Osteoblast (primary cell): ENCODE data around the gene DLGAP1. TPM values are rescaled to one million over a fixed set of nuclear protein-coding genes. Genes with fewer than 3 reads are reported as not detected.

ENCODE experiments used
- DNase-seq: peaks from one replicate; pipeline ENCODE4 v3.0.0; 2011; ENCODE audit warnings: low spot score, mixed read lengths; ENCODE audit not compliant: insufficient read length; ENCODE audit errors: missing footprints
- H2AFZ ChIP-seq: 2 replicates; pipeline ENCODE4 v1.6.0; 2011; ENCODE audit warnings: mild to moderate bottlenecking, low read length
- H3K27ac ChIP-seq: 2 replicates; pipeline ENCODE4 v1.5.1; 2011; ENCODE audit warnings: mild to moderate bottlenecking, low read depth, low read length, moderate library complexity
- H3K27me3 ChIP-seq: 2 replicates; pipeline ENCODE4 v1.6.0; 2012; ENCODE audit warnings: mild to moderate bottlenecking, control low read depth, inconsistent platforms, low read length, moderate library complexity; ENCODE audit not compliant: insufficient read depth
- H3K36me3 ChIP-seq: 2 replicates; pipeline ENCODE4 v1.5.1; 2011; ENCODE audit warnings: mild to moderate bottlenecking, low read length, control low read depth, moderate library complexity; ENCODE audit not compliant: insufficient read depth
- H3K4me1 ChIP-seq: 2 replicates; pipeline ENCODE4 v1.5.1; 2011; ENCODE audit warnings: mild to moderate bottlenecking, low read length, control low read depth, moderate library complexity; ENCODE audit not compliant: insufficient read depth
- H3K4me2 ChIP-seq: 2 replicates; pipeline ENCODE4 v1.6.0; 2011; ENCODE audit warnings: mild to moderate bottlenecking, low read length; ENCODE audit not compliant: insufficient read depth
- H3K4me3 ChIP-seq: fragments of 200-600 bp; sonication (generic); 3 replicates; pipeline ENCODE4 v1.5.1; 2012; ENCODE audit warnings: mild to moderate bottlenecking, low read length, inconsistent platforms; ENCODE audit not compliant: insufficient read depth
- H3K79me2 ChIP-seq: 2 replicates; pipeline ENCODE4 v1.6.0; 2012; ENCODE audit warnings: mild to moderate bottlenecking, low read length, control low read depth, inconsistent platforms; ENCODE audit not compliant: insufficient read depth
- H3K9me3 ChIP-seq: 2 replicates; pipeline ENCODE4 v1.5.1; 2011; ENCODE audit warnings: low read depth, low read length, control low read depth
- H4K20me1 ChIP-seq: 2 replicates; pipeline ENCODE4 v1.6.0; 2012; ENCODE audit warnings: mild to moderate bottlenecking, low read length, control low read depth; ENCODE audit not compliant: insufficient read depth
- total RNA-seq: library from RNA; depleted of rRNA; stranded (reverse); fragments of >200 nt; gene quantifications from 2 replicates; pipeline ENCODE4 v1.2.3, GENCODE V29; 2012
- TF ChIP-seq, protein P1 (sequence below): IDR thresholded peaks from 2 replicates; pipeline ENCODE4 v1.5.1; 2011; ENCODE audit warnings: mild to moderate bottlenecking, low read depth, low read length, moderate library complexity; ENCODE audit errors: extremely low read depth

The DLGAP1 gene
- total RNA-seq, 1 donor = not detected

- no peaks in the 10 kb centered on the region for H3K4me1 ChIP-seq
- H3K79me2 ChIP-seq = no peaks in the 10 kb centered on the region
- no peak overlapping the region for H3K4me2 ChIP-seq
- H4K20me1 ChIP-seq = no peaks in the 10 kb centered on the region
- H3K27ac ChIP-seq = no peak overlapping the region
- H3K27me3 ChIP-seq = no peaks in the 10 kb centered on the region
- no peak overlapping the region for H3K4me3 ChIP-seq
- no peak for DNase-seq
- no peaks in the 10 kb centered on the region for H3K36me3 ChIP-seq
- no peak overlapping the region for H2AFZ ChIP-seq
- H3K9me3 ChIP-seq = no peaks in the 10 kb centered on the region
- TF ChIP-seq, protein P1, sequence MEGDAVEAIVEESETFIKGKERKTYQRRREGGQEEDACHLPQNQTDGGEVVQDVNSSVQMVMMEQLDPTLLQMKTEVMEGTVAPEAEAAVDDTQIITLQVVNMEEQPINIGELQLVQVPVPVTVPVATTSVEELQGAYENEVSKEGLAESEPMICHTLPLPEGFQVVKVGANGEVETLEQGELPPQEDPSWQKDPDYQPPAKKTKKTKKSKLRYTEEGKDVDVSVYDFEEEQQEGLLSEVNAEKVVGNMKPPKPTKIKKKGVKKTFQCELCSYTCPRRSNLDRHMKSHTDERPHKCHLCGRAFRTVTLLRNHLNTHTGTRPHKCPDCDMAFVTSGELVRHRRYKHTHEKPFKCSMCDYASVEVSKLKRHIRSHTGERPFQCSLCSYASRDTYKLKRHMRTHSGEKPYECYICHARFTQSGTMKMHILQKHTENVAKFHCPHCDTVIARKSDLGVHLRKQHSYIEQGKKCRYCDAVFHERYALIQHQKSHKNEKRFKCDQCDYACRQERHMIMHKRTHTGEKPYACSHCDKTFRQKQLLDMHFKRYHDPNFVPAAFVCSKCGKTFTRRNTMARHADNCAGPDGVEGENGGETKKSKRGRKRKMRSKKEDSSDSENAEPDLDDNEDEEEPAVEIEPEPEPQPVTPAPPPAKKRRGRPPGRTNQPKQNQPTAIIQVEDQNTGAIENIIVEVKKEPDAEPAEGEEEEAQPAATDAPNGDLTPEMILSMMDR = no peak
Observed at GRCh38 chr18:4077204-4077603, 377.9 kb downstream of the DLGAP1 start.

DNA sequence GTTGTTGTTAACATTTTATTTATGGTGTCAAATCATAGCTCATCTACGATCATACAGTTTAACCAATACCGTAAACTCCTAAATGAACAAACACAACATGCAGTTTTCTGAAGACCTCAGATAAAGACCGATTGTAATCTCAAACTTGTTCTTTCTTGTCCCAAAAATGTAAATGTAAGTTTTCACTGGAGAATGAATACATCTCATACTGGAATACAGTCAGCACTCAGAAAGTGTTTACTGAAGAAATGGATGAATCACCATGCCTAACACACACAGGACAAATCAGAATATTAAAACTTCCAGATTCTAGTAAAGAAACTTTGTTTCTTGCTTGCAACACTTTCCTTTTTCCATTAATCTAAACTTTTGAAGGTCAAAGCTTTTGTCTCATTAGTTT is 380.5 kb downstream of the DLGAP1 start:
- Histone ChIP-seq H3K4me1 (no peaks in the 10 kb centered on the region), H3K9me3 (no peaks in the 10 kb centered on the region), H3K4me2 (no peak overlapping the region), H3K27ac (no peak overlapping the region), H2AFZ (no peak overlapping the region), H3K4me3 (no peak overlapping the region), H4K20me1 (no peaks in the 10 kb centered on the region), H3K27me3 (no peaks in the 10 kb centered on the region), H3K36me3 (no peaks in the 10 kb centered on the region), H3K79me2 (no peaks in the 10 kb centered on the region)
- TF ChIP-seq, protein P1 = no peak
- DNase-seq = no peak

GRCh38 chr18:4069183-4069582 is 385.9 kb downstream of the DLGAP1 start:
- H2AFZ ChIP-seq = no peak overlapping the region
- no peaks in the 10 kb centered on the region for H3K4me1 ChIP-seq
- no peak overlapping the region for H3K27ac ChIP-seq
- H3K27me3 ChIP-seq = no peaks in the 10 kb centered on the region
- TF ChIP-seq, protein P1 = no peak
- H3K79me2 ChIP-seq = no peaks in the 10 kb centered on the region
- H3K4me3 ChIP-seq = no peak overlapping the region
- H3K36me3 ChIP-seq = no peaks in the 10 kb centered on the region
- no peak overlapping the region for H3K4me2 ChIP-seq
- H3K9me3 ChIP-seq = no peaks in the 10 kb centered on the region
- no peak for DNase-seq
- no peaks in the 10 kb centered on the region for H4K20me1 ChIP-seq

DNA sequence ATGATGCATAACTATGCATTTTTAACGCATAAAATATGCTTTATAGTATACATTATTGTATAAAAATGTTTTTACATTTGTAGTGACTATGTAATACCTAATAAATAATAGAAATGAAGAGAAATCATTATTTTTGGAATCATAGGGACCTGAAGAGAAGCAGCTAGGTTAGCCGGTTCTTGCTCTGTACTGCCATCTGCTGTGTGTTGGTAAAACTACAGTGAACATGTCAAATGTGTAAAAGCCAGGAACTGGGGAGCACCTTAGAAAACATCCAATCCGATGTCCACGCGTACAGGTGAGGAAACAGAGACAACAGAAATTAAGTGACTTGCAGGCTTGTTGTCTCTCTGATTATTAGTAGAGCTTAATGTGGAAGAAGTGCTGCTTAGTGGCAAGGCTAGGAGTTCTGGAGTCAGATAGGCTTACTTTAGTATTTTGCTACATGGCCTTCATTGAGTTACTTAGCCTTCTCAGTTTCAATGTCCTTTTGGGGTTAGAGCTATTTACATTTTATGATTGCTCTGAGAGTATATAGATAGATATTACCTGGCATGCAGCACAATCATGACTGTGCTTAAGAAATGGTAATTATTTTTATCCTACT is 386.5 kb downstream of the DLGAP1 start:
- Histone ChIP-seq H3K27me3 (no peaks in the 10 kb centered on the region), H3K4me1 (no peaks in the 10 kb centered on the region), H3K9me3 (no peaks in the 10 kb centered on the region), H2AFZ (no peak overlapping the region), H3K4me2 (no peak overlapping the region), H3K79me2 (no peaks in the 10 kb centered on the region), H3K36me3 (no peaks in the 10 kb centered on the region), H4K20me1 (no peaks in the 10 kb centered on the region), H3K27ac (no peak overlapping the region), H3K4me3 (no peak overlapping the region)
- TF ChIP-seq, protein P1 = peak; percentile 66
- DNase-seq = no peak
